Measurements from ENCODE around the gene EPC1.

EPC1 gene

GRCh38 chr10:32271617-32272016, 75.3 kb downstream of the EPC1 start:
- no peak overlapping the region for H3K4me3 ChIP-seq (ENCODE audit: low read depth, low read length)
- no peak for TF ChIP-seq CTCF (IDR thresholded peaks at IDR 0.05; ENCODE audit: low read depth, low read length)

DNA sequence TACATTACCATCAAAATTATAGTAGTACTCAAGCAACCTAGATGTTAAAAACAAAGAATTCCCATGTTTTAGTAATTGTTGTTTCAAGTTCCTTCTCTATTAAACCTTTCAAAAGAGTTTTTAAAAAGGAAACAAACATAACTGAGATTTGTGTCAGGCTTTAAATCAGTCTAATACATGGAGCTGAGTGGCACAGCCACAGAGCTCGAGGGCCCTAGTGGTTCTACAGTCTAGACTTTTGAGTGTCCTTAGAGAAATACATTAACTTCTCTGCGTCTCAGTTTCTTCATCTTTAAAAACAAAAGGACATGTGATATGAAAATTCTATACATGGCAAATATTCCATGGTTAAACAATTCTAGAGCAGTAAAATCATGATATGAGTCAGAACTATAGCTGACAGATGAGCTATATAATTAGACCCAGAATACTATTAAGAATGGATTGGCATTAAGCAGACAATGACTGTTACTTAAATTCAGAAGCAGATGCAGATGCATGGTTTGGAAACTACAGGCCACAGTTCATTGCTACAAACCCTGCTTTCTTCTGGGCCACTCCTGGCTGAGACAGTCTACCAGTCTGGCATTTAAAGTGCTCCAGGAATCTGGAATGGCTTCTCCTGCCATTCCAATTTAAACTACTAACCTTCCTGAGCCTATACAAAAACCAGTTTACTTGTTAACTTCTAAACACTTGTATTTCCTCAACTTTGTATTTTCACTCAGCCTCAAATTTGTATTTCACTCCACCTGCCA, 77.4 kb downstream of the EPC1 start:
- no peak for TF ChIP-seq CTCF (IDR thresholded peaks at IDR 0.05; ENCODE audit: low read depth, low read length)
- no peak overlapping the region for H3K4me3 ChIP-seq (ENCODE audit: low read depth, low read length)

GRCh38 chr10:32268788-32269187, 78.2 kb downstream of the EPC1 start:
- no peak for TF ChIP-seq CTCF (IDR thresholded peaks at IDR 0.05; ENCODE audit: low read depth, low read length)
- H3K4me3 ChIP-seq (ENCODE audit: low read depth, low read length), result no peak overlapping the region

DNA sequence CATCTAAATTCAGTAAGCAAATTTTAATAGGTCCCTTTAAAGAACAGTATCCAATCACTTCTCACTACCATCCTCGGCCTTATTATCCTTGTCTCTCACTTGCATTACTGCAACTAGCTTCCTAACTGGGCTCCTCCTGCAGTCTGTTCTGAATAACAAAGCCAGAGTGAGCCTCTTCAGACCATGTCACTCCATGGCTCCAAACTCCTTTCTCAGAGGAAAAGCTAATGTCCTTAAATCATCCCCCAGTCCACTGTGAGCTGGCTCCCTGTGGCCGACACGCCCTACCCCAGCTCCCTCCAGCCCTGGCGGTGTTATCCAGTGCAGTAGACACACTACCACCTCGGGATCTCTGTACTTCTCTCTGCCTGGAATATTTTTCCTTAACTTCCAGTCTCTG, 80.0 kb downstream of the EPC1 start:
- H3K4me3 ChIP-seq (ENCODE audit: low read depth, low read length), result no peak overlapping the region
- TF ChIP-seq CTCF (IDR thresholded peaks at IDR 0.05; ENCODE audit: low read depth, low read length), result no peak

- no peak overlapping the region for H3K4me3 ChIP-seq (ENCODE audit: low read depth, low read length)
- no peak for TF ChIP-seq CTCF (IDR thresholded peaks at IDR 0.05; ENCODE audit: low read depth, low read length)
Measured at GRCh38 chr10:32266566-32266965, 80.4 kb downstream of the EPC1 start.

DNA sequence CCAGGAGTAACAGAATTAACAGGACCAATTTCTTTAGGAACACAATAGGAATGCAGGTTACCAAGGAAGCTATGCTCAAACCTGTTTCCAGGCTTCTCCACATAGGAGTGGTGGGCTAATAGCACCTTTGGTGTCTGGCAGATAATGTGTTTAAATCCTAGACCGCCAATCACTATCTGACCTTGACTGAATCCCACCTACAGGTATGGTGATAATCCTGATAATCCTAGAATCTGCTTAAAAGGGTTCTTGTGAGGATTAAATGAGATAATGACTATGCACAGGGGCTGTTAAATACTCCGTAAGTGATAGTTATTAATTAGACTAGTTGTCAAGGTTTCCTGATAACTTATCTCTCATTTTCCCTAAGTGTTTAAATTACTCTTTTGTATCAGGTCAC, 81.2 kb downstream of the EPC1 start:
- H3K4me3 ChIP-seq (ENCODE audit: low read depth, low read length), result no peak overlapping the region
- TF ChIP-seq CTCF (IDR thresholded peaks at IDR 0.05; ENCODE audit: low read depth, low read length), result no peak

GRCh38 chr10:32263300-32263699, 83.7 kb downstream of the EPC1 start:
- TF ChIP-seq CTCF (IDR thresholded peaks at IDR 0.05; ENCODE audit: low read depth, low read length), result no peak
- H3K4me3 ChIP-seq (ENCODE audit: low read depth, low read length), result no peak overlapping the region
